Endothelial cell of umbilical vein (primary cell): ENCODE measurements around the gene EARS2. TPM values are rescaled to one million over a fixed set of nuclear protein-coding genes. Genes with fewer than 3 reads are reported as not detected.

Source experiments
- BruUV-seq: library from RNA; stranded (reverse); fragments of 400-500 nt; replicated peaks from 2 replicates; lab custom pipeline; 2021; lab: Mats Ljungman, UMichigan
- CTCF ChIA-PET: fragments of 300-600, 350-600 bp; sonication (Branson Sonifier 250); formaldehyde crosslinking; loops from one replicate; lab custom pipeline; 2021; ENCODE audit warnings: antibody characterized with exemption, inconsistent platforms; lab: Charles Lee
- POLR2A ChIA-PET: fragments of 300-600, 350-600 bp; sonication (Branson Sonifier 250); formaldehyde crosslinking; loops from one replicate; lab custom pipeline; 2021; ENCODE audit warnings: antibody characterized with exemption, inconsistent platforms; lab: Charles Lee
- DNase-seq: peaks from one replicate; pipeline ENCODE4 v3.0.0-alpha.2; 2011; ENCODE audit warnings: low read depth, low spot score
- FAIRE-seq: peaks from 2 replicates; lab custom pipeline; 2011; peaks lifted over from hg19 to GRCh38; lab: Jason Lieb, UNC
- H2AFZ ChIP-seq: 2 replicates; pipeline ENCODE4 v1.6.0; 2012; ENCODE audit warnings: low read depth, low read length, control low read depth, inconsistent platforms
- H3K27ac ChIP-seq: 2 replicates; pipeline ENCODE4 v1.5.1; 2011; ENCODE audit warnings: low read depth, mild to moderate bottlenecking, control low read depth, low read length, moderate library complexity; ENCODE audit not compliant: insufficient read depth
- H3K27me3 ChIP-seq, 2 experiments: 2 replicates each; pipeline versions ENCODE4 v1.6.0 to v1.6.1; 2011; ENCODE audit warnings: low read length in 2 of 2, mixed read lengths in 1 of 2; ENCODE audit not compliant: control insufficient read depth in 2 of 2, insufficient read depth in 2 of 2
- H3K36me3 ChIP-seq, 2 experiments: 2 replicates in 1 of 2; 3 replicates in 1 of 2; pipeline ENCODE4 v1.5.1; 2011; ENCODE audit warnings: low read length in 2 of 2, mild to moderate bottlenecking in 1 of 2, moderate library complexity in 1 of 2; ENCODE audit not compliant: control insufficient read depth in 2 of 2, insufficient read depth in 2 of 2; ENCODE audit errors: extremely low read depth in 1 of 2
- H3K4me1 ChIP-seq: 3 replicates; pipeline ENCODE4 v1.5.1; 2011; ENCODE audit warnings: mild to moderate bottlenecking, low read length; ENCODE audit not compliant: control insufficient read depth, insufficient read depth; ENCODE audit errors: extremely low read depth
- H3K4me2 ChIP-seq: 2 replicates; pipeline ENCODE4 v1.6.1; 2011; ENCODE audit warnings: low read length, control low read depth, mixed read lengths; ENCODE audit not compliant: insufficient read depth
- H3K4me3 ChIP-seq, 3 experiments: fragments of 200-600 bp in 1 of 3; sonication (generic), shearing (Covaris generic) in 1 of 3; replicated peaks in 1 of 3; 2 replicates each; pipeline ENCODE4 v1.5.1; 2011 to 2016; ENCODE audit warnings: control low read depth in 3 of 3, low read length in 3 of 3, mild to moderate bottlenecking in 2 of 3, inconsistent platforms in 1 of 3, low read depth in 1 of 3, moderate library complexity in 1 of 3; ENCODE audit not compliant: insufficient read depth in 1 of 3
- H3K79me2 ChIP-seq: 2 replicates; pipeline ENCODE4 v1.6.0; 2012; ENCODE audit warnings: low read length, inconsistent platforms; ENCODE audit not compliant: control insufficient read depth, insufficient read depth
- H3K9ac ChIP-seq: replicated peaks from 2 replicates; pipeline ENCODE3; 2011; ENCODE audit warnings: low read length, control low read depth; ENCODE audit not compliant: insufficient read depth; ENCODE audit errors: extremely low read depth
- H3K9me1 ChIP-seq: replicated peaks from 3 replicates; pipeline ENCODE4 v1.6.0; 2011; ENCODE audit warnings: mild to moderate bottlenecking, low read length; ENCODE audit not compliant: control insufficient read depth, insufficient read depth; ENCODE audit errors: extremely low read depth
- H3K9me3 ChIP-seq: replicated peaks from 2 replicates; pipeline ENCODE4 v1.5.1; 2012; ENCODE audit warnings: low read length, inconsistent platforms; ENCODE audit not compliant: control insufficient read depth, insufficient read depth
- H4K20me1 ChIP-seq: replicated peaks from 2 replicates; pipeline ENCODE3; 2011; ENCODE audit warnings: mild to moderate bottlenecking, low read length; ENCODE audit not compliant: control insufficient read depth, insufficient read depth; ENCODE audit errors: extremely low read depth
- EZH2 ChIP-seq: IDR thresholded peaks from 2 replicates; pipeline ENCODE4 v1.6.1; 2012; ENCODE audit warnings: borderline replicate concordance, low read depth, mild to moderate bottlenecking, moderate library complexity, low read length, inconsistent platforms; ENCODE audit not compliant: severe bottlenecking
- FOS ChIP-seq: IDR thresholded peaks from 2 replicates; pipeline ENCODE4 v1.6.1; 2011; ENCODE audit warnings: mild to moderate bottlenecking, low read length, moderate library complexity, borderline replicate concordance; ENCODE audit not compliant: insufficient read depth
- GATA2 ChIP-seq: IDR thresholded peaks from 2 replicates; pipeline ENCODE4 v1.7.0; 2011; ENCODE audit warnings: low read depth, mild to moderate bottlenecking, moderate library complexity, mixed read lengths, low read length; ENCODE audit not compliant: insufficient read length, insufficient read depth
- JUN ChIP-seq: IDR thresholded peaks from 2 replicates; pipeline ENCODE4 v1.6.1; 2011; ENCODE audit warnings: borderline replicate concordance, low read depth; ENCODE audit not compliant: insufficient read length, insufficient read depth
- MYC ChIP-seq: IDR thresholded peaks from one replicate; pipeline ENCODE4 v1.6.1; 2011; ENCODE audit warnings: mild to moderate bottlenecking, low read depth, low read length
- POLR2A ChIP-seq: IDR thresholded peaks from 2 replicates; pipeline ENCODE4 v1.6.1; 2012; ENCODE audit warnings: low read depth, mild to moderate bottlenecking, control low read depth, low read length
- POLR2AphosphoS5 ChIP-seq: IDR thresholded peaks from 2 replicates; pipeline ENCODE4 v1.6.1; 2012; ENCODE audit warnings: low read depth, mild to moderate bottlenecking, control low read depth, low read length, moderate library complexity; ENCODE audit not compliant: insufficient read depth
- dilution Hi-C: fragments of 300-500 bp; cut with MboI; formaldehyde crosslinking; loops from one replicate; pipeline ENCODE4 v1.15.0; 2019; ENCODE audit warnings: low sequenced_read_pairs; ENCODE audit not compliant: extremely low pct_ligation_motif_present
- intact Hi-C: fragments of 100-400 bp; cut with micrococcal nuclease; formaldehyde crosslinking; loops from one replicate; pipeline ENCODE4 v1.10.0; 2022
- polyA plus RNA-seq, 4 experiments: library from polyadenylated mRNA; depleted of rRNA in 3 of 4; stranded (reverse) in 3 of 4; unstranded in 1 of 4; fragments of >200 nt; gene quantifications; 2 replicates each; pipeline versions ENCODE4 v1.2.1 to v1.2.3, GENCODE V29; 2011 to 2012; ENCODE audit warnings: missing spikeins in 1 of 4
- total RNA-seq: library from RNA; stranded (reverse); gene quantifications from 2 replicates; pipeline ENCODE4 v1.2.3, GENCODE V29; 2021
- TF ChIP-seq, protein P1 (sequence below), 2 donors: IDR thresholded peaks; 1 replicate in 1 of 2; 2 replicates in 1 of 2; pipeline ENCODE4 v1.5.1; 2011; ENCODE audit warnings: low read length in 2 of 2, mild to moderate bottlenecking in 2 of 2, moderate library complexity in 2 of 2, control low read depth in 1 of 2, inconsistent platforms in 1 of 2, low read depth in 1 of 2; ENCODE audit not compliant: insufficient read depth in 1 of 2; ENCODE audit errors: extremely low read depth in 1 of 2
- TF ChIP-seq, protein P2 (sequence below): IDR thresholded peaks from 2 replicates; pipeline ENCODE4 v1.6.1; 2011; ENCODE audit not compliant: insufficient read depth, insufficient read length

Gene EARS2
- total and polyA plus RNA-seq, 2 donors (not counting 3 experiments of a cell fraction or from before 2014, with no cell fraction given), result 14.7 to 21.6 TPM

DNA sequence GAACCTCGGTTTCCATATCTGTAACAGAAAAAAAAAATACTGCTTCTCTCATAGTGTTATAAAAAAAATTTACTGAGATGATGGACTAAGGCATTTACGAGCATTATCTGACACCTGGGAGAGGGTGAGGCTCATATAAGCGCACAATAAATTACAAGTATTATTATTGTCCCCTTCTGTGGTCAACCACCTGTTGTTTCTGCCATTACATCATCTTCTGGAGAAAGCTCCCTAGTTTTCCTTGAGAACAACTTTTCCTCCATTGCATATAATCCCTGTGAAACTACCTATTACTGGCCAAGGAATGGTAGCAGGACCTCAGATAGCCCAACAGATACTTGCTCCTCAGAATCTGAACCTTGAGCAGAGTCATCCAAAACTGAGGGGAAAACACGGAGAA is 35.2 kb downstream of the EARS2 start:
- Histone ChIP-seq H3K4me2 (no peak overlapping the region), H3K4me3 (no peak overlapping the region), H3K36me3 (peaks cover 0 to 9% of the 10 kb centered on the region in 2 experiments), H3K4me1 (peaks cover 8% of the 10 kb centered on the region), H2AFZ (no peak overlapping the region), H3K27me3 (no peaks in the 10 kb centered on the region), H3K79me2 (no peaks in the 10 kb centered on the region), H3K27ac (no peak overlapping the region), H3K9ac (no peak overlapping the region), H4K20me1 (no peaks in the 10 kb centered on the region), H3K9me3 (no peaks in the 10 kb centered on the region), H3K9me1 (no peaks in the 10 kb centered on the region)
- TF ChIP-seq FOS (no peak), POLR2AphosphoS5 (no peak), POLR2A (no peak), GATA2 (no peak), EZH2 (no peak), JUN (no peak), MYC (no peak)
- TF ChIP-seq, protein P1, sequence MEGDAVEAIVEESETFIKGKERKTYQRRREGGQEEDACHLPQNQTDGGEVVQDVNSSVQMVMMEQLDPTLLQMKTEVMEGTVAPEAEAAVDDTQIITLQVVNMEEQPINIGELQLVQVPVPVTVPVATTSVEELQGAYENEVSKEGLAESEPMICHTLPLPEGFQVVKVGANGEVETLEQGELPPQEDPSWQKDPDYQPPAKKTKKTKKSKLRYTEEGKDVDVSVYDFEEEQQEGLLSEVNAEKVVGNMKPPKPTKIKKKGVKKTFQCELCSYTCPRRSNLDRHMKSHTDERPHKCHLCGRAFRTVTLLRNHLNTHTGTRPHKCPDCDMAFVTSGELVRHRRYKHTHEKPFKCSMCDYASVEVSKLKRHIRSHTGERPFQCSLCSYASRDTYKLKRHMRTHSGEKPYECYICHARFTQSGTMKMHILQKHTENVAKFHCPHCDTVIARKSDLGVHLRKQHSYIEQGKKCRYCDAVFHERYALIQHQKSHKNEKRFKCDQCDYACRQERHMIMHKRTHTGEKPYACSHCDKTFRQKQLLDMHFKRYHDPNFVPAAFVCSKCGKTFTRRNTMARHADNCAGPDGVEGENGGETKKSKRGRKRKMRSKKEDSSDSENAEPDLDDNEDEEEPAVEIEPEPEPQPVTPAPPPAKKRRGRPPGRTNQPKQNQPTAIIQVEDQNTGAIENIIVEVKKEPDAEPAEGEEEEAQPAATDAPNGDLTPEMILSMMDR (IDR thresholded peaks at IDR 0.05; ENCODE audit: extremely low read depth in 1 of 2, insufficient read depth in 1 of 2, low read depth in 1 of 2, low read length in 2 of 2), result no peak
- TF ChIP-seq, protein P2, sequence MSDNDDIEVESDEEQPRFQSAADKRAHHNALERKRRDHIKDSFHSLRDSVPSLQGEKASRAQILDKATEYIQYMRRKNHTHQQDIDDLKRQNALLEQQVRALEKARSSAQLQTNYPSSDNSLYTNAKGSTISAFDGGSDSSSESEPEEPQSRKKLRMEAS, result no peak
- ChIA-PET CTCF (interaction anchor here (1.4 to 1.8 kb wide), 2 partner anchors 12 to 69 kb away, joined by 3 to 4 read pairs; partner anchors contain the start of genes COG7 and GGA2), POLR2A (interaction anchor here (0.7 kb wide), 1 partner anchor 8 kb away, joined by 3 read pairs; no protein-coding TSS in a partner anchor)
- intact Hi-C loops, result no loop called here
- BruUV-seq, result no TSS peak
- FAIRE-seq (no peak), DNase-seq (no peak)
- dilution Hi-C loops, result no loop called here
